ENCODE measurements around the gene A3GALT2.

A3GALT2 gene

DNA sequence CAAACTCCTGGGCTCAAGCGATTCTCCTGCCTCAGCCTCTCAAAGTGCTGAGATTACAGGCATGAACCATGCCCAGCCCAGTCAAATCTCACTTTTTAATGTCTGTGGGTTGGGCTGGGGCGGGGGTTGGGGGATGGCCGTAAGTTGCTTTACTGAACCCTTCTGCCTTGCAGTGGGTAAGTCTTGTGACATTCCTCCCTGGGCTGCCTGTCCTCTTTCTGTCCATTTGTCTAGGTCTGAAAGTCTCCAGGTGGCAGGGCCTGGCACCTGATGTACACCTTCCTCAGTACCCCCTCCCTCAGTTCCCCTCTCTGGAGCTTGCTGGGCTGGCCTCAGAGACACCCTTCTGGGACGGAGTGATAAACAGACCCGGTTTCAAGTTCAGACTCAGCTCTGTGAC lies 51.3 kb downstream of the A3GALT2 start:
- DNase-seq: no peak

DNA sequence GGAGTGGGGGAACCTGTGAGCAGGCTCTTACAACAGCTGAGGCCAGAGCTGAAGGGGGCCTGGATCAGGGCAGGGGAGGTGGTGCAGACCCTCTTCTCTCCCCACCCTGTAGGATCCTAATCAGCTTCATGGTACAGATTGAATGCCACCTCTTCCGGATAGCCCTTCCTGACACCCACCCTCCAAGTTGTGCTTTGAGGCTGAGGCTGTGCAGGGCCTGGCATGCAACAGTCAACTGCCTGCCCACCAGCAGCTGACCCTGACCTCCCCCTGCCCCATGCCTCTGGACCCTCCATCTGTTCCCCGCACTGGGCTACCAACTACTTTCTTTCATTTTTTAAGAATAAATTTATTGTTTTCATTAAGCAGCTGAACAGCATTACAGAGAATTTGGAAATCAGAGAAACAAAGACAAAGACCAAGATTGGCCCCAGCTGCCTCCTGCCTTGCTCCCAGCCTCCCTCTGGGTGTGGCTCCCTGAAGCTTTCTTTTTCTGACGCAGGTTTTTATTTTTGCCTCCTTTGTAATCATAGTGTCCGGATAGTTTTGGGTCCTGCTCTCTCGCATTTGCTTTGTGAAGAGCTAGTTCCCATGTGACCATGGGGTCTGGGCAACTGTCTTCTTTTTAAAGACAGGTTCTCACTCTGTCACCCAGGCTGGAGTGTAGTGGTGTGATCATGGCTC lies 51.8 kb downstream of the A3GALT2 start:
- no peak for DNase-seq

DNA sequence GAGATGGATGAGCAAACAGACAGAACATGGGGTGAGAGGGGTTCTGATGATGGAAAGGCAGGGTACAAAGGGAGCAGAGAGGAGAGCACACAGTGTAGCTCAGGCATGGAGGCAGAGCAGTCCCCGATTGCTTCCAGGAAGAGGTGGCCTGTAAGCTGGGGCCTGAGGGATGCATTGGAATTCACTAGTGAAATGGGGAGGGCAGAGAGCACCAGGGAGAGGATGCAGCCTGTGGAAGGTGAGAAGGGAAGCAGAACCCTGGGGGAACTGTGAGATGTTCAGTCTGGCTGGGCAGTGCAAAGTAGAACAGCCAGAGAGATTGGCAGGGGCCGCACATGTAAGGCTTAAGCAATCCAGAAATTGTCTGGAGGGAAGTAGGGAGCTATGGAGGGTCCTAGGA lies 52.4 kb downstream of the A3GALT2 start:
- no peak for DNase-seq

DNA sequence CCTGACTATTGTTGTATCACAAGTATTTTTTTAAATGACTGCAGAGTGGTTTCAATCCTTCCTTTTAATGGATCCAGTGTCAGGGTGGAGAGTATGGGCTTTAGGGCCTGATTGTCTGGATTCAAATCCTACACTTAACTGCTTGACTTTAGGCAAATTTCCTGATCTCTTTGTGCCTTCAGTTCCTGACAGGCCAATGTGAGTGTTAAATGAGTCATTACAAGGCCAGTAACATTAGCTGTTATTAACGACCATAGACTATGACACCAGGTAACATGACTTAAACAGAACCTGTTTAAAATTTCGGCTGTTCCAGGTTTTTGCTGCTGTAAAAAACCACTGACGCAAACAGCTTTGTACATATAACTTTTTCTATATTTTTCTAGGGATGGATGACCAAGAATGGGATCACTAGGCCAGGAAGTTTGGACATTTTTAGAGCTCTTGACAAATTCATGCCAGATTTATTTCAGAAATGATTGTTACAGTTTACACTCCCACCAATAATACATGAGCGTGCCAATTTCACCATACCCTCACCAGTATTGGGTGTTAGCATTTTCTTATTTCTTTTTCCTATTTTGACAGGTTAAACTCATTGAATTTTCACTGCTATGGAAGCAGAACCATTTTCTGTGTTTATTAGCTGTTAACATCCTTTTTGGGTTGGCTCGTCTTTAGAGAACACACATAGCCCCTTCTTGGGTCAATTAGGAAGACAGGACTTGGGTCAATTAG lies 53.3 kb downstream of the A3GALT2 start:
- DNase-seq: no peak

DNA sequence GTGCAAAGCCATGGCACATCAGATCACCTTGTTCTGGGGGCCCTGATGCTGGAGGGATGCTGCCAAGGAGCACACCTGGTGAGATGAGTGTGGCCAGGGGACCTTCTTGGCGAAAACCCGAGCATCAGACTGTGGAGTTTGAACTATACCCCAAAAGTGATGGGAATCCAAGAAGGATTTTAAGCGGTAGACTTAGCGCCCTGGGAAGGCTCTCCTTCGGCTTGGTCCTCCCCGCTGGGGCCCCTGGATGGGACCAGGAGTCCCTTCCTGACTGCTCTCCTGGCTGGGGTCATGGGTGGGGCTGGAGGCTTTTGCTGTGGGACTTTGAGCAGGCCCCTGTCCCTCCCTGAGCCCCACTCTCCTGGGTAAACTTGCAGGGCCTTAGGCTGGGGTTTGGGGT lies 54.1 kb downstream of the A3GALT2 start:
- DNase-seq: no peak

DNA sequence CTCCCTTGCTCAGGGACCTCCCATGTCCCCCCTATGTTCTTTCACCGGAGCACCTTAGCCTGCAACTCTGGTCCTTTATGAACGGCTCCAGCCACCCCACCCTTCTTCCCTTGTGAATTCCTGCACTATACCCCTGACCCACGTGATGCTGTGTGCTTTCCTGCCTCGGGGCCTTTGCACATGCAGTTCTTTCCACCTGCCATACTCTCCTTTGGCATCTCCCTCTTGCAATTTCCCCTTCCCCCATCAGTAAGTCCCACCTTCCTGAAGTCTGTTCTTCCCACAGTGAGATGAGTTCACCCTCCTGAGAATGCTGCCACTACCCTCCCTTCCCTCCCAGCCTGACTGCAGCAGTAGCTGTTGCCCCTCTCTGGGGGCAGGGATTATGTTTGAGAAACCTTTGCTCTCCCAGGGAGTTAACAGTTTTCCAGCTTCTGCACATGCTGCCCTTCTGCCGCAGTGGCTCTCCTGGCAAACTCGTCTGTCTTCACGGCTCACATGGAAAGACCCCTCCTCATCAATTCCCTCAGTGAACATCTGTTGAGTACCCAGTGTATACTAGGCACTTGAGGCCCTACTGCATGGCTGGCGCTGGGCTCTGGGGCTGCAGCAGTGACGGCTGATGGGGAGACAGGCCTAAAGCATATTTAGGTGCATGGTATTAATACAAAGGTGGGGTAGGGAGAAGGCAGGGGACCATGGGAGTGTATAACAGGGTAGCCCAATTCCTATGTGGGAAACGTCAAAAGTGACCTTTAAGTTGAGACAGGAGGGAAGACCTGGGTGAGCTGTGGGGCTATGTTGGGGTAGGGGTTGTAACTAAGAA lies 54.9 kb downstream of the A3GALT2 start:
- no peak for DNase-seq

DNA sequence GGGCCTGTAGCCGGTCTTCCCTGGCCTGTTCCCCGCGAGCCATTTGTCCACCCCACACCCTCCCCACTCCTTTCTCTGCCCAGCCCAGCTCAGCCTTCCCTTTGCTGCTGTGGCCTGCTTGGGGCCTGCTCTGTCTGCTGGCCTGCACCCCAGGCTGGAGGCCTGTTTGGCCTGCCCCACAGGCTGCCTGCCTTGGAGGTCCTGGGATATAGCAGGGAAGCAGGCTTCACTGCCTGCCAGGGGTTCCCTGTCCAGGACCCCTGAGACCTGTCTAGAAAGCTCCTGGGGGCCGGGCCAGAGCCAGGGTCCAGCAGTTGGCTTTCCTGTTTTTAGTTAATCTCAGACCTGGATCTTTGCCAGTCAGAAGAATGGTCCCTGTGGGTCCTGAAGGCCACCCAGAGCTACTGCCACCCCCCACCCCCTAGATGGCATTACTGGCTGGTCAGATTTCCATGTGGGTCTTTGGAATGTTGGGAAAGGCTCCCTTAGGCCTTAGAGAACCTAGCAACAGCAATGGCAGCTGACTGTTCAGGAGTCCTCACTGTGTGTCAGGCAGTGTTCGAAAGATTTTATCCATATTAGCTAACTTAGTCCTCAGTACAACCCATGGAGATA lies 56.9 kb downstream of the A3GALT2 start:
- no peak for DNase-seq

DNA sequence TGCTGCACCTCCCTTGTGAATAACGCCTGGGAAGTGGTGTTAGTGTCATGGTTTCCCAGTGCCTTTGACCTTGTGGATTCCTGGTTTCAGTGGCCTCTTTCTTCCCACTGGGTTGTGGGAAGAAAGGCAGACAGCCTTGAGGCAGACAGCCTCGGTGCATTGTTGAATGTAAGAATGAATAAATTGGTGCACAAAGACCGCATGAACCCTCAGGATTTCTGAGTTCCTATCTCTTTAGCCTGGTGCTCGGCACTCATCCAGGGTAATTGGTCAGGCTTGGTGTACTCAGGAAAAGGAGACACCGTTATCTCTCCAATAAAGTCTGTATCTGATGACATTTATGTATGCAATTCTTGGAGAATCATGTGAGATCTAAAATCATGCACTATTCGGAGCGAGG lies 59.6 kb downstream of the A3GALT2 start:
- no peak for DNase-seq

DNA sequence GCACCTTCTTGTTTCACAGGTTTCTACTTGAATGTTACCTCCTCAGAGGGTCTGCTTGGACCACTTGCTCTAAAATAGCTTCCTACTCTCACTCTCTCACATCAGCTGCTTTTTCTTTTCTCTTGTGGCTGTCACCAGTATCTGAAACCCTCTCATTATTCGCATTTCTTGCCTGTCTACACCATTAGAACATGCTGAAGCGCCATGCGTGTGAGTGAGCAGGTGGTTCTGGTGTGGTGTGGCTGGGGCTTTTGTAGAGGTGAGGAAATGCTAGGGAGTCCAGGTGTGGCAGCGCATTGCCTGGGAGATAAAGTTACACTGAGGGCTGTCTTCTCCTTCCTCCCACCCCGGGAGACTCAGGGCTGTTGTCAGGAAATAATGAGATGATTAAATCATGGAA lies 60.5 kb downstream of the A3GALT2 start:
- no peak for DNase-seq

DNA sequence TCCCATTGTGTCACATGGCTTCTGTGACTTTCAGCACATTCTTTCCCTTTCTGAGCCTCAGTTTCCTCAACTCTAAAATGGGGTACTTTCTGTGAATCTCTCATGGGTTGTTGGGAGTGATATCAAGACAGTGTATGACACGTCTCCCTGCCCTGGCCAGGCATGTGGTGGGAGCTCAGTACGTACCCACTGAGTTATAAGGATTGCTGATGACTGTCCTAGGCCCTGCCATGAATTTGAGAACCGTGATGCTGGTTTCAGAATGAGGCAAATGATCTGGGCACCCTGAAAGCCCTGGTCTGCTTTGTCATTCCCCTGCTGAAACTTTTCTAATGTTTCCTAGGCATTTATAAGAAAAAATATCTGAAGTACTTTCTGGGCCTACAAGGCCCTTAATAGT lies 61.0 kb downstream of the A3GALT2 start:
- no peak for DNase-seq

DNA sequence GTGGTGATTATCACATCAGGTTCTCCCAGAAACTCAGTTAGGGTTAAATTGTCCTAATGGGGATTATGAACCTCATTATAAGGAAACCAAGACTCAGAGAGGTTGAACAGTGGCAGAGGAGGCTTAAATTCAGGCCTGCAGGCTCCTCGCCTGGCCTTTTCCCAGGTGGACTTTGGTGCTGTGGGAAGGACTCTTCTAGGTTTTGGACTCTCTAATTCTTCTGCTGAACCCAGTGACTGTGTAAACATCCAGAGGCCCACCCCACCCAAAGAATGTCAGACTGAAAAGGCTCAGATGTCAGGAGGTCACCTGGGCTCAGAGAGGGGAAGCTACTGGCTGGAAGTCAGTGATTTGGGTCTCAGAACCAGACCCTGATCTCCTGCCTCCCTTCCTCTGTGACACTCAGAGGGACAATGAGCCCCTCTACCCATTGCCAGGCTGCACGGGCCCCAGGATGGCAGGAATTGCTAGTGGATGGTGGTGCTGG lies 62.1 kb downstream of the A3GALT2 start:
- DNase-seq: no peak

DNA sequence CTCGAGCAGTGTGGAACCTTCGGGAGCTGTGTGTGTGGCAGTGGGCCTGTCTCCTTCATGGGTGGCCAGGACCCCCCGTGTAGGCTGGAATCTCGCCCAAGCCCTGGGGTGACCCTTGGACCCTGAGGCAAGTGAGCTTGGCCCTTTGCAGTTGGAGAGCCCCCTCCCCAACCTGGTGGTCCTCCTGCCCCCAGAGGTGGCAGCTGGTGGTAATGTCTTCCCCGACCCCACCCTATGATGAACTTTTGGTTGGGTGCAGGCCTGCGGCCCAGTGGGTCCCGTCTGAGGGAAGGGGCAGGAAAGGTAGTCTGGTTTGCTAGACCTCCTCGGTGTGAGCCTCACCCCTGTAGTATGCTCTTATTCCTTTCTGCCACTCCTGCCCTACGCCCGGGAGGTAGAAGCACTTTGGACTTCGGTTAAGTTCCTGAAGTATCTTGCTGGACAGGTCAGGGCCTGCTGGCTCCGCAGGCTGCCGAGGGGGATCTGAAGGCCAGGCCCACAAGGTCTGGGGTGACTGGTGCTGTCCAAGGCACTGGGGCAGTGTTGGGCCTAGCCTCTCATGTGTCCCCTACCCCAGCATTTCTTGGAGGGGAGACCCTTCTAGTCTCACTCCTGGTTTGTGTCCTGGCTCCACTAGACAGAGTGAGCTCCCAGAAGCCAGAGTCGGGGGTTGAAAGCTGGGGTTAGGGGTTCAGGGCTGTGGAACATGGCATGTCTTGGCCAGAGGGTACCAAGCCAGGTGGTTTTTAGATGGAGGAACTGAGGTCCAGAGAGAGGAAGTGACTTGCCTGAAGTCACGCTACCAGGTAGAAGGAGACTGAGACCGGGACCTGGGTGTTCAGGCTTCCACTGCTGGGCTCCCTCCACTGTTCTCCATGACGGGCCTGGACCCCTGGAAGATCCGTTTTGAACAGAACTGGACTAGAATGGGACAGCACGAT lies 62.9 kb downstream of the A3GALT2 start:
- no peak for DNase-seq

DNA sequence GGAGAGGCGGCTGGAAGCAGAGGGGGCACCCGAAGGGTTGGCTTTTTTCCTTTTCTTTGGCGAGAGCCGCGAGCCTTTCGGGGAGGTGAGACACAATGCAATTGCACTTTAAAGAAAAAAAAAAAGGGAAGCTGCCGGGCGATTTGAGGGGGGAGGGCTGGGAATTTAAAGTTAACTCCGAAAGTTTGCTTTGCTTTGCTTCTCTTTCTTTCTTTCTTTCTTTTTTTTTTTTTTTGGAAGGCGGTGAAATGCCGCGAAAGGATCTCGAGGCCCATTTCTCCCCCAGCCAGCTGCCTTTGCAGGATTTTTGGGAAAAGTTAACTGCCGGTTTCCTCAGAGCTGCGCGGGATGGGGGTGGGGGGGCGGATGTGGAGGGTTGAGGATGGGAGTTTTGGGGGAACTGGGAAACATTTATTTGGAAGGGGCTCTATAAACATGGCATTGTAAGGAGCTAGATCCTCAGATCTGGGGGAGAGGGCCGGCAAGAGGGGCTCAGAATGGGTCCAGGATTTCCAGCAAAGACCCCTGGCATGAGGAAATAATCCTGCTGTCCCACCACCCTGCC lies 63.6 kb downstream of the A3GALT2 start:
- DNase-seq: no peak

Data from activated CD4-positive, CD25-positive, alpha-beta regulatory T cell (primary cell).